ENCODE measurements around the gene MAPKAPK5. TPM values are rescaled to one million over a fixed set of nuclear protein-coding genes. Genes with fewer than 3 reads are reported as not detected.
"Not testable (repeated sequence)": the region's sequence is repeated elsewhere in the genome, so short reads cannot be mapped to it uniquely, and the experiment has no call there.

MAPKAPK5 gene
- total RNA-seq, 1 donor from 2014 or later: 70.9 TPM

GRCh38 chr12:111818340-111818739 is 23.7 kb upstream of the MAPKAPK5 start:
- H3K36me3 Mint-ChIP-seq: peaks cover under 1% of the 10 kb centered on the region
- peaks cover 11% of the 10 kb centered on the region for H3K4me1 Mint-ChIP-seq
- H3K9me3 Mint-ChIP-seq: peaks cover 7% of the 10 kb centered on the region
- TF ChIP-seq, protein P1, sequence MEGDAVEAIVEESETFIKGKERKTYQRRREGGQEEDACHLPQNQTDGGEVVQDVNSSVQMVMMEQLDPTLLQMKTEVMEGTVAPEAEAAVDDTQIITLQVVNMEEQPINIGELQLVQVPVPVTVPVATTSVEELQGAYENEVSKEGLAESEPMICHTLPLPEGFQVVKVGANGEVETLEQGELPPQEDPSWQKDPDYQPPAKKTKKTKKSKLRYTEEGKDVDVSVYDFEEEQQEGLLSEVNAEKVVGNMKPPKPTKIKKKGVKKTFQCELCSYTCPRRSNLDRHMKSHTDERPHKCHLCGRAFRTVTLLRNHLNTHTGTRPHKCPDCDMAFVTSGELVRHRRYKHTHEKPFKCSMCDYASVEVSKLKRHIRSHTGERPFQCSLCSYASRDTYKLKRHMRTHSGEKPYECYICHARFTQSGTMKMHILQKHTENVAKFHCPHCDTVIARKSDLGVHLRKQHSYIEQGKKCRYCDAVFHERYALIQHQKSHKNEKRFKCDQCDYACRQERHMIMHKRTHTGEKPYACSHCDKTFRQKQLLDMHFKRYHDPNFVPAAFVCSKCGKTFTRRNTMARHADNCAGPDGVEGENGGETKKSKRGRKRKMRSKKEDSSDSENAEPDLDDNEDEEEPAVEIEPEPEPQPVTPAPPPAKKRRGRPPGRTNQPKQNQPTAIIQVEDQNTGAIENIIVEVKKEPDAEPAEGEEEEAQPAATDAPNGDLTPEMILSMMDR (IDR thresholded peaks at IDR 0.05; ENCODE audit: unreplicated experiment): no peak
- no peak for DNase-seq (ENCODE audit: low spot score in 2 of 2, unreplicated experiment in 2 of 2)
- no peak overlapping the region for H3K27ac Mint-ChIP-seq
- no peak overlapping the region for H3K4me3 Mint-ChIP-seq
- peaks cover 2% of the 10 kb centered on the region for H3K27me3 Mint-ChIP-seq (ENCODE audit: low read depth)

DNA sequence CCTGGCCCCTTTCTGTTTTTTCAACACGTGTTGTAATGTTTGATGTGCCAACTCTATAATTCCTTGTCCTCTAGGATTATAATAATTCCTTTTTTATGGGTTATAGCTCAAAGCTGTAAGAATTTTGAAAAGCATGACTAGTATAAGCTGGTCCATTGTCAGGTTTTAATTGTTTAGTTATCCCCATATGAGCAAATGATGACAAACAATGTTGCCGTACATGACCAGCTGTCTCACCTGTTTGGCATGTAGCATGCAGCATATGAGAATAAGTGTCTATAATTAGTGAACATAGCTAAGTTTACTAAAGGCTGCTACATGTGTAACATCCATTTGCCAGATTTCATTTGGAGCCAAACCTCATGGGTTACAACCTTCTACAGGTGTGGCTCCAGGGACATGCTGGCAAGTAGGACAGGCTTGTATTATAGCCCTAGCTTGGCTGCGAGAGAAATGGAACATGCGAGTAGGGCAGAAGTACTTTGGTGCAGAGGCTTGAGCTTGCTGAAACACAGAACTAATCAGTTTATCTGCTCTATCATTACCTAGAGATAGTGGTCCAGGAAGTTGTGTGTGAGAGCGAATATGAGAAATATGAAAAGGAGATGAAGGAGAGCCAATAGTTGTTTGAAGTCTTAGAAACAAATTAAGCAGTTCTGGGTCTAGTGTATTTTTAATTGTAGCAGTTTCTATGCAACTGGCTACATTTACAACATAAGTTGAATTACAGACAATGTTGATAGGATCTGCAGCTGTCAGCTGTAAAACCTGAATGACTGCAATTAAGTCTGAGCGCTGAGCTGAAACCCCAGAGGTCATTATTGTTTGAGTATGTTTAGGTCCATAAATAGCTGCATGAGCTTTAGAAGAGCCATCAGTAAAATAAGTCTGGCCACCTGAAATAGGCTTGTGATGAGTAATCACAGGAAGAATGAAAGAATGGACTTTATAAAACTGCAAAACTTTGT is 22.6 kb upstream of the MAPKAPK5 start:
- no peak for DNase-seq (ENCODE audit: low spot score in 2 of 2, unreplicated experiment in 2 of 2)
- Mint-ChIP-seq H3K4me3 (no peak overlapping the region), H3K9me3 (peaks cover 7% of the 10 kb centered on the region), H3K4me1 (peaks cover 20% of the 10 kb centered on the region), H3K36me3 (no peaks in the 10 kb centered on the region), H3K27me3 (ENCODE audit: low read depth) (peaks cover 2% of the 10 kb centered on the region), H3K27ac (no peak overlapping the region)
- TF ChIP-seq, protein P1 (IDR thresholded peaks at IDR 0.05; ENCODE audit: unreplicated experiment): no peak

- H3K27ac Mint-ChIP-seq; H3K36me3 Mint-ChIP-seq; H3K4me3 Mint-ChIP-seq; DNase-seq (ENCODE audit: low spot score in 2 of 2, unreplicated experiment in 2 of 2); H3K9me3 Mint-ChIP-seq; H3K27me3 Mint-ChIP-seq (ENCODE audit: low read depth): not testable (repeated sequence)
- peaks cover 22% of the 10 kb centered on the region for H3K4me1 Mint-ChIP-seq
Measured at GRCh38 chr12:111820828-111821227, 21.2 kb upstream of the MAPKAPK5 start.

- no peak for DNase-seq (ENCODE audit: low spot score in 2 of 2, unreplicated experiment in 2 of 2)
- Mint-ChIP-seq H3K9me3 (peaks cover 3% of the 10 kb centered on the region), H3K27me3 (ENCODE audit: low read depth) (peaks cover 2% of the 10 kb centered on the region), H3K36me3 (no peaks in the 10 kb centered on the region), H3K4me1 (peaks cover 22% of the 10 kb centered on the region), H3K4me3 (no peak overlapping the region), H3K27ac (no peak overlapping the region)
- TF ChIP-seq, protein P1 (IDR thresholded peaks at IDR 0.05; ENCODE audit: unreplicated experiment): no peak
Measured at GRCh38 chr12:111822886-111823285, 19.1 kb upstream of the MAPKAPK5 start.

- no peak for DNase-seq (ENCODE audit: low spot score in 2 of 2, unreplicated experiment in 2 of 2)
- no peak overlapping the region for H3K4me3 Mint-ChIP-seq
- H3K4me1 Mint-ChIP-seq: peaks cover 22% of the 10 kb centered on the region
- TF ChIP-seq, protein P1 (IDR thresholded peaks at IDR 0.05; ENCODE audit: unreplicated experiment): no peak
- H3K36me3 Mint-ChIP-seq: no peaks in the 10 kb centered on the region
- H3K9me3 Mint-ChIP-seq: peaks cover 3% of the 10 kb centered on the region
- peaks cover 2% of the 10 kb centered on the region for H3K27me3 Mint-ChIP-seq (ENCODE audit: low read depth)
- H3K27ac Mint-ChIP-seq: no peak overlapping the region
Measured at GRCh38 chr12:111823891-111824290, 18.1 kb upstream of the MAPKAPK5 start.

- H3K36me3 Mint-ChIP-seq; H3K4me3 Mint-ChIP-seq; H3K27ac Mint-ChIP-seq; H3K27me3 Mint-ChIP-seq (ENCODE audit: low read depth); DNase-seq (ENCODE audit: low spot score in 2 of 2, unreplicated experiment in 2 of 2); H3K9me3 Mint-ChIP-seq: not testable (repeated sequence)
- peaks cover 20% of the 10 kb centered on the region for H3K4me1 Mint-ChIP-seq
Measured at GRCh38 chr12:111824312-111824711, 17.7 kb upstream of the MAPKAPK5 start.

Data from mesothelial cell of epicardium (in vitro differentiated cells).